GM04504 (cell line): ENCODE measurements around the gene ZNF770.
"Not testable (repeated sequence)": the region's sequence is repeated elsewhere in the genome, so short reads cannot be mapped to it uniquely, and the experiment has no call there.

ENCODE experiments used
- DNase-seq: peaks from one replicate; pipeline ENCODE4 v3.0.0-alpha.2; 2012; ENCODE audit warnings: low read depth

The ZNF770 gene

DNA sequence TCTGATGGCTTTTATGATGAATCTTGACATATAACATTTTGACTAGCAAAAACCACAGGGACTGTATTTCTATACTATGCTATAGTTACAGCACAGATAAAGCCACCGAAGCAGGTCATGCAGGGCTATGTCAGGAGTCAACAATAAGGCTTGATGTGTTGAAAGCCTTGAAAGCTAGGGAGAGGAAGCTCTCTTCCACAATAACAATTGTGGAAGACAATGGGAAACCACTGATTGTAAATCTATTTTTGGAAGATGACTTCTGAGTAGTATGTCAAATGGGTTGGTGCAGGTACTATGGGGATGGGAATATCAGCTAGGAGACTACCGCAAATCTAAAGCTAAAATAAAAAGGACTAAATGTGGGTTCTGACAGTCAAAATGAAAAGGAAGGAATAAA lies 14.6 kb downstream of the ZNF770 start:
- DNase-seq = no peak

DNA sequence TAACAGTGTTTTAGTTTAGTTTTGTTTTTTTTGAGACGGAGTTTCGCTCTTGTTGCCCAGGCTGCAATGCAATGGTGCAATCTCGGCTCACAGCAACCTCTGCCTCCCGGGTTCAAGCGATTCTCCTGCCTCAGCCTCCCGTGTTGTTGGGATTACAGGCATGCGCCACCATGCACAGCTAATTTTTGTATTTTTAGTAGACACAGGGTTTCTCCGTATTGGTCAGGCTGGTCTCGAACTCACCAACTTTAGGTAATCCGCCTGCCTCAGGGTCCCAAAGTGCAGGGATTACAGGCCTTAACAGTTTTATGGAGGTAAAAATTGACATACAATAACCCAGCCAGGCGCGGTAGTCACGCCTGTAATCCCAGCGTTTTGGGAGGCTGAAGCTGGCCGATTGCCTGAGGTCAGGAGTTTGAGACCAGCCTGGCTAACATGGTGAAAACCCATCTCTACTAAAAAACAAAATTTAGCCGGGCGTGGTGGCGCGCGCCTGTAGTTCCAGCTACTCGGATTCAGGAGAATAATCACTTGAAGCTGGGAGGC lies 17.9 kb downstream of the ZNF770 start:
- not testable (repeated sequence) for DNase-seq

DNA sequence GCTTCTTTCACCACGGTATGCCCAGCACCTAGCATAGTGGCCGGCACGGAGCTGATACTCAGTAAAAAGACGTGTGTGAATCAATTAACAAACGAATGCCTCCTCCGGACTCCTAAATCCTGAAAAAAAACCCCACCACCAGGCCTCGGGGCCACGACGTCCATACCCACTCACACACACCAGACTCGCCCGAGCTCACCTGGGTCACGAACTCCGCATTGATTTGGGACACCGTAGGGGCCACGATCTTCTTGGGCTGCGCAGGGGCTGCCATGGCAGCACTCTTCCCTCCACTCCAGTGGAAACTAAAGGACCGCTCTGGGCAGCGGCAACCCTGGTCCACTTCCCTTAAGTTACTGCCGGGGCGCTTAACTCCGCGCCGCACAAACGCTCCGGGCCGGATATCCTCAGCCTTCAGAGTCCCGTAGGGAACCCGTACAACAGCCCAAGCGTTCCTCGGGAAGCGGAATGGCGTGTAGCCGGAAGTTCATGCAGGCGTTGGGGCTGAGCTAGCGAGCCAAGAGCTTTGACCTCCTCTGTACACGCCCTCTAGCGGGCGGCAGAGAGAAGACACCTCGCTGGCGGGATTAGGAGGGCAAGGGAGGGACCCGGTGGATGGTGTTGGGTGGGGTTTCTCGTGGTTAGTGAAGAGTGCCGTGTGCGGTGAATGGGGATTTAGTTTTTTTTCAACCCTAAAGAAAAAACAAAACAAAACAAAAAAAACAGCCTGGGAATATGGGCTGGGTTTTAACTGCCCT lies 18.6 kb downstream of the ZNF770 start, which contains the start of gene AQR:
TSS of gene AQR (minus strand) at position 403 of the 758 bp plus-strand sequence. CDS start at position 274, 129 bp downstream.
- peak; percentile 96 for DNase-seq

DNA sequence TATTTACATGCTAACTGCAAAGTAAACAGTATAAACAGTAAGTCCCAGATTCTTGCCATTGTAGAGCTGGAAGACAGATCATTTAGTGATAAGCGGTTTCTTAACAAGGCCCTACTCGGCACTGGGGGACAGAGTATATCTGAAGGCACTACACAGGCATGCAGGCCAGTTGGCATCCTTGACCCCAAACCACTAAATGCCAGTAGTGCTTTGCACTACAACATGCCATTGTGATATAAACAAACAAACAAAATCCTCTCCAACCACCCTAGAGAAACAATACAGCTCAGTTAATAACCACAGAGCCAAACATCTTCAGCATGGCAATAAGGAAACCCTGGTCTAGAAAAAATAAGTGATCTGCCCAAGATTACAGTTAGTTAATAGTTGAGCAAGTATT lies 23.8 kb downstream of the ZNF770 start:
- DNase-seq = no peak

DNA sequence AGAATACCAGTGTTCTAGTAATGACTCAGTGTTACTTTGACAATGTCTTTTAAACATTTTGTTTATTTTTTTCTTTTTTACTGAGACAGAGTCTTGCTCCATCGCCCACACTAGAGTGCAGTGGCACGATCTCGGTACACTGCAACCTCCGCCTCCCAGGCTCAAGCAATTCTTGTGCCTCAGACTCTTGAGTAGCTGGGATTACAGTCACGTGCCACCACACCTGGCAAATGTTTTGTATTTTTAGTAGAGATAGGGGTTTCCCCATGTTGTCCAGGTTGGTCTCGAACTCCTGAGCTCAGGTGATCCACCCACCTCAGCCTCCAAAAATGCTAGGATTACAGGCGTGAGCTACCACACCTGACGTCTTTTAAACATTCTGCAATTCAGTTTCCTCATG lies 34.2 kb downstream of the ZNF770 start:
- no peak for DNase-seq

DNA sequence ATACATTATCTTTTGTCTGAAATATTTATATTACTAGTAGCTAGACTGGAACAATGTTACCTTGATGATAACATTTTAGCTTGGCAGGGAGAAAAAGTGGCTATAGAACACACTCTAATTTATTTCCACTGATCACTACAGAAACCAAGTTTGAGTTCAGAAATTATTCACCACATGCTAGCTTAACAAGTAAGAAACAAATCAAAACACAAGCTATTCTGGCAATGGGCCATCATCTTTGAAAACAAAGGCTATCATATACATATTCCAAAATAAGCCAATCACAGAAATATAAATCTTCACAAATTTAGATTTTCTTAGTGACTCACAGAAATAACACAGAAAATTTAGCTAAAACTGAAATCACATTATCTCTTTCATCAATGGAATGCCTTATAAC lies 35.6 kb downstream of the ZNF770 start:
- no peak for DNase-seq

DNA sequence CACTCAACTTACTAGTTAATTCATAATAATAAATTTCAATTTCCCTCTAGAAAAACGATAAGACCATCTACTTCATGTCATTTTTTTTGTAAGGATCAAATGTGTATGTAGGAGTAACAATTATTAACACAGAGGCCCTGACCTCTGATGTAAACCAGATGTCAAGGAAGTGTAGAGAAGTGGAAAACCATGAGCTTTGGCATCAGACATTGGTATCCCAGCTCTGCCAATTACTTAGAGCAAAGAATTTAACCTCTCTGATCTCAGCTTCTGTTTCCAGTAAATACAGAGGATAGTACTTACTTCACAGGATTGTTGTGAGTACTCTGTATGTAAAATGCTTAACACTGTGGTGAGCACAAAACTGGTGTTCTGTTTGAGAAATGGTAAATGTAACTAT lies 36.1 kb downstream of the ZNF770 start:
- DNase-seq = peak; percentile 44

DNA sequence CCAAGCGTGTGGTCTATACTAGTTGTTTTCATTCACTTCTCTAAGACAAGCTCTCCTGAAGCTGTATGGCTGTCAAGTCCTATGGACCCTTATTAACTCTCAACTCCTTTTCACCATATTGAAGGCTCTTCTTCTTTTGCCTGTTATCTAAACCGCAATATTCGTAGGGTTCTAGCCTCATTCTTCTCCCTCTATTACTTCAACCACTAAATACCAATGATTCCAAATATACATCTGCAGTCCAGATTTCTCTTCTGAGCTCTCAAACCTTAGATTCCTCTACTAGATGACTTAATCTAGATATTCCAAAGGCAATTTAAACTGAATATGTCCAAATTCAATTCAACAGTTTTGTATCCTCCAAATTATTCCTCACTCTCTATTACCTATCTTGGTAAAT lies 43.2 kb downstream of the ZNF770 start:
- DNase-seq = peak; percentile 21

DNA sequence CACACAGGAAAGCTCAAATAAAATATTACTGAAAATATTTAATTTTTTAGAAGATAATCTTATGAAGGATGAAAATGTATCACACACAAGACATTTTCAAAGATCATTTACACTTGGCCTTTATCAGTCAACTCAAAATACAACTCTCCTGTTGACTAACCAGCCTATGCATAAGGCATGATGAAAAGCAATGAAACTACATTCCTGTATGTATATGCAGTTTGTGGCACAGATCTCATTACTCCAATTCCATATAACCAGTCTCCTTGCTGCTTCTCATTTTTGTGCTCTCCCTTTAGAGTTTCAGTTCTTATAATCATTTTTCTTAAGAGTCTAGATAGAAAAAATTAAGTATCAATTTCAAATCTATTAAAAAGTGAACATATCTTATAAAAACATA lies 44.4 kb downstream of the ZNF770 start:
- DNase-seq = no peak

DNA sequence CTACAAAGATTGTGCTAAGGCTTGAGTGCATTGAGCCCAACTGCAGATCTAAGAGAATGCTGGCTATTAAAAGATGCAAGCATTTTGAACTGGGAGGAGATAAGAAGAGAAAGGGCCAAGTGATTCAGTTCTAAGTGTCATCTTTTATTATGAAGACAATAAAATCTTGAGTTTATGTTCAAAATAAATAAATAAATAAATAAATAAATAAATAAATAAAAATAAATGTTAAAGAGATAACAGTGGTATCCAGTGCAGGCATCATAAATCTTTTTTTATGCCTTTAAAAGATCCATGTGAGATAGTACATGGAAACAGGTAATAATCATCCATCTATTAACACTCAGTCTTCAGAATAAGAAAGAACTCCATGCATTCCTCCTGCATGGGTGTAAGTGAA lies 44.8 kb downstream of the ZNF770 start:
- DNase-seq = not testable (repeated sequence)

DNA sequence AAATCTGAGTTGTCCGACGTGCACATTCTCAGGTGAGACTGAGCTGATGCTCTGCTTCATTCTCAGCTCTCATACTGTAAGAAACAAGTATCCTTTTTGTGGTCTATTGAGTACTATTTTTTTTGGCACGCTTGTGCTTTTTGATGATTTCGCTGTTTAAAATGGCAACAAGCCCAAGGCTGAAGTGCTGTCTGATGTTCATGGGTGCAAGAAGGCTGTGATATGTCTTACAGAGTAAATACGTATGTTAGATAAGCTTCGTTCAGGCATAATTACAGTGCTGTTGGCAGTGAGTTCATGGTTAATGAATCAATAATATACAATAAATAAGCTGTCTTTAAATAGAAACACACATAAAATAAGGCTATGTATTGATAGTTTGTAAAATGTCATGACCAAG lies 45.7 kb downstream of the ZNF770 start:
- no peak for DNase-seq

DNA sequence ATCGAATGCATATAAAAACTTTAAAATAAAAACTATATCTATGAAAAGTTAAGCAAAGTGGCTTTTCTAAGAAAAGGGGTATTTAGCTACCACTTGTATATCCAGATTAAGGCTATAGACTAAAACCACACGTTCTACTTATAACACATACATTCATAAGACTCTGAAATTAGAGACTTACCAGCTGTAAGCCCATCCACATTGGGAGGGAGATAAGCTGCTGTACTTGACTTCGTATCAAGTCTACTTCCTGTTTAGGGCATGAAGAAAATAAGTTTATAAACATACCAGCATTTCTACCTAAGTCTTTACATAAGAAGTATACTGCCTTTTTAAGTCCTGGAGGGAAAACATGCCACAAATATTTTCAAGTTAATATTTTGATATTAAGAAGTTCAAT lies 46.3 kb downstream of the ZNF770 start:
- DNase-seq = no peak

DNA sequence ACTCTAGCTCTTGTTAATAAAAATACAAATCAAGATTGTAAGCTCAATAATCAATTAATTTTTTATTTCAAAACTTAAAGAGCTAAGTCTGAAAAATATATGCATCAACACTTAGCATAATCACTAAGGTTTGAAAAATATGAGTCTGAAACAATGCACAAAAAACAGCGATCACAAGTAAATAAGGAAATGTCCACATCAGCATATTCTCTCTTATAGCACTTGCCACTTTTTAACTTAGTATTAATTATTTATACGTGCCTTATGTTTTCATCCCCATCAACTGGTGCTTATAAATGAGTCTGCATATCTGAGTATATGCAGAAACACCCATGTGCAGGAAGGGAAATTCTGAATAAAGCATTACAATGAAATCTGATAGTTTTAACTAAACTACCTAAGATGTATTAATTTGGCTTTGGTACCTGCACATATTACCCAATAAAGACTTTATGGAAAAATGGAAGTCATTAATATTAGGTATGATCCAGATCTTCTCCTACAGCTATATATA lies 46.8 kb downstream of the ZNF770 start:
- DNase-seq = no peak

DNA sequence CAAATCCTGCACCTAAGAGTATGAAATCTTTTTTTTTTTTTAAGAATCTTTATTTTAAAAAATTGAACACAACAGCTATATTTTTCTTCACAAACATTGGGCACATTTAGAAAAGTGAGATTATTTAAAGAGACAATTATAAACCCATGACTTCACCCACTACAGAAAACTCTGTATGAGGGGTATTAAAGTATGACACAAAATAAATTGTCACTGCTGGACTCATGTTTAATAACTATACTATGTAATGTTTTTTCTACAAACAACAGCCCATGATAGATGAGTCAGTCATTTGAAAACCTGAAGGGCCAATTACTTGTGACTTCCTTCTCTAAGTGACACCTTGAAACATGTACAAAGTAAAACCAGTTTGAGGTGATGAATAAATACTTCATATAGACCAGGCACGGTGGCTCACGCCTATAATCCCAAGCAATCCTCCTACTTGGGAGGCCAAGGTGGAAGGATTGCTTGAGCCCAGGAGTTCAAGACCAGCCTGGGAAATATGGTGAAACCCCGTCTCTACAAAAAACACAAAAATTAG lies 54.6 kb downstream of the ZNF770 start:
- DNase-seq = no peak

DNA sequence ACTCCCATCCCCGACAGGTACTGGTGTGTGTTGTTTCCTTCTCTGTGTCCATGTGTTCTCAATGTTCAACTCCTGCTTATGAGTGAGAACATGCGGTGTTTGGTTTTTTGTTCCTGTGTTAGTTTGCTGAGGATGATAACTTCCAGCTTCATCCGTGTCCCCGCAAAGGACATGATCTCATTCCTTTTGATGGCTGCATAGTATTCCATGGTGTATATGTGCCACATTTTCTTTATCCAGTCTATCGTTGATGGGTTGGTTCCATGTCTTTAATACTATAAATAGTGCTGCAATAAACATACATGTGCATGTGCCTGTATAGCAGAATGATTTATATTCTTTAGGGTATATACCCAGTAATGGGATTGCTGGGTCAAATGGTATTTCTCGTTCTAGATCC lies 59.7 kb downstream of the ZNF770 start:
- DNase-seq = not testable (repeated sequence)
